GM19351 (cell line): Measurements from ENCODE around the gene FBXL17.

Experiments used
- ATAC-seq: cut with Tn5 transposase; IDR thresholded peaks from one replicate; pipeline ENCODE4 v1.9.1; 2021; ENCODE audit warnings: mild to moderate bottlenecking, moderate library complexity; ENCODE audit not compliant: unreplicated experiment

The FBXL17 gene

GRCh38 chr5:108102463-108102862 lies 279.4 kb downstream of the FBXL17 start:
- no peak for ATAC-seq

- ATAC-seq: no peak
These were observed 280.1 kb downstream of the FBXL17 start for GRCh38 chr5:108101821-108102220.

DNA sequence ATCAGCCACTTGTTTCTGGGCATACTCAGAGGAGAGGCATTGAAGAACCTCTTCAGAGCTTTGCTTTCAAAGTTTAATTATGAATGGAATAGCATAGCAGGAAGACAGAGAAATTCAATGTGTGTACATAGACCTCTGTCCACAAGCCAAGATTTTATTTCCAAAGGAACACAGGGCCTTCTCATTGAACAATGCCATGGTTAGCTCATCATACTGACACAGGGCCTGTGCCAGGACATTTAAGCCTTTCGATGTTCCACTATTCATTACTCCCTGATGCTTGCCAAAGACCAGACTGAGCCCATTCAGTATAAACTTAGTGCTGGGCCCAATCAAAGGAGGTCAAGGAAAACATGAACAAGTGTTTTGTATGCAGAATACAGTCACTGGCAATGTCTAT lies 280.8 kb downstream of the FBXL17 start:
- ATAC-seq: no peak

GRCh38 chr5:108094800-108095199 lies 287.1 kb downstream of the FBXL17 start:
- no peak for ATAC-seq

DNA sequence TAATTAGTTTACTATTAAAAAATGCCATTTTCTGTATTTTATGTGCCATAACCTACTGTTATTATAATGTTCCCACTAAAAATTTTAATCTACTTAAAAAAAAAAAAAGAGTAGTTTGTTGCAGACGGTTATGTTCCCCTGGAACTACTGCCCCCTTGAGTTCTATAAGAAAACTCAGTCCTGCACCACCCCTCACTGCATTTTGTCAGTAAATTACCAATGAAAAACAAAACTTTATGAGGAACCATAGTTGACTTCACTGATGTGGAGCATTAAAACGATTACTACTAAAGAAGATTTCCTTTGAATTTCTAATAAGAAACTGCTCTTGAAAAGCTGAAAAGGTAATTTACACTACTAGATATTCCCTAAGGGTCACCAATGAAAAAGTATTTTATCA lies 288.7 kb downstream of the FBXL17 start:
- no peak for ATAC-seq

- ATAC-seq: no peak
These were observed 291.0 kb downstream of the FBXL17 start for GRCh38 chr5:108090946-108091345.

- ATAC-seq: no peak
These were observed 297.8 kb downstream of the FBXL17 start for GRCh38 chr5:108084105-108084504.

DNA sequence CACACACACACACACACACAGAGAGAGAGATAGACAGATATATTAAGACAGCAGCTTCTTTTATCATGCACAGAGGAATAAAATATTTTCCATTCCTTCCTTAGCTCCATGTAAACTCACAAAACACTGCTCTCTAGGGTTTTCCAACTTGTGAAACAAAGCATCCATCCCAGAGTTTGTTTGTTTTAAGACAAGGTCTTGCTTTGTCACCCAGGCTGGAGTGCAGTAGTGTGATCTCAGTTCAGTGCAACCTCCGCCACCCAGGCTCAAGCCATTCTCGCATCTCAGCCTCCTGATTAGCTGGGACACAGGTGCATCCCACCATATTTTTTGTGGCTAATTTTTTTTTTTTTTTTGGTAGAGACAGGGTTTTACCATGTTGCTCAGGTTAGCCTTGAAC lies 298.7 kb downstream of the FBXL17 start:
- no peak for ATAC-seq

DNA sequence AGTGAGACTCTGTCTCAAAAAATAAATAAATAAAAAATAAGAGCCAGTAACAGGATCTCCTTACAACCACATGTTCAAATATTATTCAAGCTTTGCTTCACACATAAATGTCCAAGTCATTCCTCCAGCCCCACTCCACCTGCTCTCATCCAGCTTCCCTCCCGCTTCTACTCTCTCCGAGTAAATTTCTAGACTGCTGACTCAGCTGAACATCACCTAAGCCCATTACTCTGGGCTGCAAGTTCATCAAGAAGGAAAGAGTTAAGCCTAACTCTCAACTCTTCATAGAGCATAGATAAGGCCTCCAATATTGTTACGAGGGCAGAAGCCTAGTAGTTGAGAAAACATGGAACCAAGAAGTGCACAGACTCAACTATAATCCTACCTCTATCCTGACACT lies 300.2 kb downstream of the FBXL17 start:
- ATAC-seq: no peak

- no peak for ATAC-seq
These were observed 302.1 kb downstream of the FBXL17 start for GRCh38 chr5:108079753-108080152.

DNA sequence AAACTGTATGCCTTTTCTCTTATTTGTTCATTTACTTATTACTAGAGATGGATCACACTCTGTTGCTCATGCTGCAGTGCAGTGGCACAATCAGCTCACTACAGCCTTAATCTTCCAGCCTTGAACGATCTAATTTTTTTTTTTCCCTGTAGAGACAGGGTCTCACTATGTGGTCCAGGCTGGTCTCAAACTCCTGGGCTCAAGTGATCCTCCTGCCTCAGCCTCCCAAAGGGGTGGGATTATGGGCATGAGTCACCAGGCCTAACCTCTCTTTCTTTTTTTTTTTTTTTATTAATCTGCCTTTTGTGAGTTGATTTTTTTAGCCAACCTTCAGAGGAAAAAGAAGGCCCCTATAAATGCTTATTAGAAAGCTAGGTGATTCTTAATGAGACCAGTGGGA lies 303.0 kb downstream of the FBXL17 start:
- no peak for ATAC-seq

DNA sequence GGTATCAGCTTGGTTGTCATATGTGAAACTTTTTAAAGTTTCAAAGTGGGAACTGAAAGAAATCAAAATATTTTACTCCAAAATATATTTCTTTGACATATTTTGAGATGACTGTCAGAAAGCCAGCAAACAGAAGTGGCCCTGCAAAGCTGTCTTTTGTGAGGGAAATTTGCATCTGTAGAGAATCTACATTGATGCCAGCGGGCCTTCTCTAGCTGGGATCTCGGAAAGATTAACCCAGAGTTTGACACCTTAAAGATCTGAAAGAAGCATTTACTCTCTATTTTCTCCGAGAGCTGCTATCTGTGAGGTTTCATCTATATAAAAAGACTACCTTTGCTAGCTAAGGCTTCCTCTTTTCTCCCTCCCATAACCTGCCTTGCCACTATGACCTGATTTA lies 303.6 kb downstream of the FBXL17 start:
- ATAC-seq: no peak

DNA sequence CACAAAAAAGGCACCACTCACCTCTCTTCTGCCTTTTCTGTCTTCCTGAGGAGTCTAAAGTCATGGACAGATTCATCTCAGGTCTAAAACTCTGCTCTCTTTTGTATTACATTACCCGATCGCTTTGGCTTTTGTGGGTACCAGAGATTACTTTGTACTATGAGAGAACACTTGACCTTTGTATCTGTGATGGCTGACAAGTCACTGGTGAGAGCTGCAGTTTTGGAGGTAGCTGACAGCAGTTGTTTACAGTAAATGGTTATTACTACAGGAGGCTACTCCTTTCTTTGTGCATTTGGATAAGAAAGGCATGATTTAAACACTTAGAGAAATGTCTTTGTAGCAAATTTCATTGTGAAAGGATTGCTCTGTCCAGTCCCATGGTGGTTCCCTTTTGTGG lies 307.3 kb downstream of the FBXL17 start:
- no peak for ATAC-seq

DNA sequence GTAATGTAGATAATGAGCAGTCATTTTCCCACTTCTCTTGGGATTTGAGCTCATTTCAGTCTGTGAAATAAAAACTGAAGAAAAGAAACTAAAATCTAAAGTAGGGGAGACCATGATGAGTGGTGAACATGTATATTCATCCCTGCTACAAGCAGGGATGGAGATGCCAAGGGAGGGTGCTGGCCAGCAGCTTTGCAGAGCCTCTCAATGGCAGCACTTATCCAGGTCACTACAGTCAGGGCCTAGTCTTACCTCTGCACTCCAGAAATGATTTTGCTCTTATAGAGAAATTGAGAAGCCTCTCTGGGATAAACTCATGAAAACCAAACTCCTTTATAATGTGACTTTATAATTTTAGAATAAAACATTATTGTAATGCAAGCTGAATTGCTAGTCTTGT lies 317.6 kb downstream of the FBXL17 start:
- no peak for ATAC-seq

GRCh38 chr5:108061941-108062340 lies 320.0 kb downstream of the FBXL17 start:
- ATAC-seq: no peak

DNA sequence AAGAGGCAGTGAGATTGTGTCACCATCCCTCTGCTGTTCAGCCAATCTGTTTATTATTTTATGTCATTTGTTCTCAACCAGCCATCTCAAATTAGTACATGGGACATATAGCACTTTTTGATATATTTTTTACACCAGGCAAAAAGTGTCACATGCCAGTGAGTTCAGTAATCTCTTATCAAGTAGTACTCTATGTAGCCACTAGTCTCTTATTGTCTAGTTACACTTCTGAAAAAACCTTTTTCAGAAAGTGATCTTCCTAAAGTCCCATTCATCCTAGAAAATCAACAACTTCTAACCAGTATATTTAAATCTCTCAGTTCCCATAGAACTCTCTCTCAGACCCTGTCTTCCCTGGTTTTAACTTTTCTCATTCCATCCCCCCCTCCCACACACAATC lies 321.6 kb downstream of the FBXL17 start:
- ATAC-seq: no peak

- ATAC-seq: no peak
These were observed 322.6 kb downstream of the FBXL17 start for GRCh38 chr5:108059334-108059733.

DNA sequence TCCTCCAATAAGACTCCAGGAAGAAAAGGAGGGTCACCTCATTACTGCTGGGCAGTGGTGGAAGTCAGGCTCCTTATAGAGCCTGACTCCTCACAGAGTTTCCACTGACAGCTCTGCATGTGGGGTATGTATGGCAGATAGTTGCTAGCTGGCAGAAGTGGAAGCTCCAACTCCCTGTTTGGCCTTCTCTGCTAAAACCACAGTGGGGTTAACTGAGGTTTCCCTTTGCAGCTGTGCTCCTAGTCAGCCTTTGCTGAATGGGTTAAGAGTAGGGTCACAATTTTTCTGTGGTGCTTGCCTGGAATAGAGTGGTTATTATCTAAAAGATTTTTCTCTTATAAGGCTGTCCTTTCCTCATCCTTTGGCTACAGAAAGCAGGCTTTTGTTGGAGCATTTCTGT lies 327.5 kb downstream of the FBXL17 start:
- ATAC-seq: no peak

DNA sequence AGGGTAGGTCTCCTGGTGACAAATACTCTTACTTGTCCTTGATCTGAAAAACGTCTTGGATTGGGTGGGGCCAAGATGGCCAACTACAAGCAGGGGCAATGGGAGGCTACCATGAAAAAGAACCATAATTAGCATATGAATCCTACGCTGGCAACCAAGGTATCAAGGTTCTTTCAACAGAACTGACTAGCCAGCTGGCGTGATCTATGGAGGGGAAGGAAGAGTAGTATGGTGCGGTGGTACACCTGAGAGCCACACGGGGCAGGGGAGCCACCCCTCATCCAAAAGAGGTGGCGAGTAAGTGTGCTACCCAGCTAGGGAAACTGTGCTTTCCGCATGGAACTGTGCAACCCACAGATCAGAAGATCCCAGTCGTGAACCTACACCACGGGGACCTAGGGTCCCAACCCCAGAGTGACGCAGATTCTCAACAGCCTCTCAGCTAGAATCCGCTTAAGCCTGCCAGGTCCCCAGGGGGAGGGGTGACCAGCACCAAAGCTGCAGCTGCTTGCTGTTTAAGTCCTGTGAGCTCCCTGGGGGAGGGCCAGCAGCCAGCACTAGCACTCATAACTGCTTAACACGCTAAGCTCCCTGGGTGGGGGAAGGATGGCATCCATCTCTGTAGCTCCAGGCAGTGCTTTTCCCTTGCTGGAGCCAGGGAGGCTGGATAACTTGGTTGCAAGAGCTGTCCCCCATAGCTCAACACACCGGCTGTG lies 334.8 kb downstream of the FBXL17 start:
- no peak for ATAC-seq

DNA sequence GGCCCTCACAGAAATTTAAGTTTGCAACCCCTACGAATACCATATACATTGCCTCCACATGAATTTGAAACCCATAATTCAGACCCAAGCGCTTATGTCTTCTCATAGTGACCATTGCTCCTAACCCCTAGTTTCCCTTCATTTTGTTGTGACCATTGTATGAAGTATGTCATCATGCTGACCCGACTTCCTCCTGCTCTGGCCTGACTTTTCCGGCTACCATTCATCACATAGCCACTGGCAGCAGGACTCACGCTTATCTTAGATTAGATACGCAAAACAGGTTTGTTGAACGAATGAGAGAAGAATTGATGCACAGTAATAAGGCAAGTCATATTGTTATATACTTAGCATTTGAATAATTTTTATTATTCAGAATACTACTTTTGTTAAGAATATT lies 345.4 kb downstream of the FBXL17 start:
- no peak for ATAC-seq

- ATAC-seq: no peak
These were observed 353.0 kb downstream of the FBXL17 start for GRCh38 chr5:108028883-108029282.

GRCh38 chr5:108028412-108028811 lies 353.5 kb downstream of the FBXL17 start:
- no peak for ATAC-seq

DNA sequence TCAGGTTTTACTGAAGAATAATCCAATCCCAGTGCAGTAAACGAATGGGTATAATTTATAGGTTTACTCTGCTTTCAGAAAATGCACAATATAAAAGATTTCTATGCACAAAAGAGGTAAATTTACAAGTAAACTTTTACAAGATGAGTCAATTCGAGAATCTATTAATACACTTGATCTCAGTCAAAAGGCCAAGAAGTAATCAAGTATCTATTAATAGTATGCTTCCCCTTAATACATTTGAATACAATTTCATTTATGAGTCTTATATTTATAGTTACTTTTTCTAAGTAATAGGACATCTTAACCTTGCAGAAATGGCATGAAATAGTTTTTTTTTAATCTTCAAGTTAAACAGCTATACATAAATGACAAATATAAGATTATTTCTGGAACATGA lies 355.9 kb downstream of the FBXL17 start:
- ATAC-seq: no peak
